Panc1 (cell line): ENCODE data around the gene TRIM22. TPM values are rescaled to one million over a fixed set of nuclear protein-coding genes. Genes with fewer than 3 reads are reported as not detected.
A peak's percentile ranks its signal among the peaks of the same experiment; 100 is the strongest.
"Not testable (repeated sequence)": the region's sequence is repeated elsewhere in the genome, so short reads cannot be mapped to it uniquely, and the experiment has no call there.

Source experiments
- ATAC-seq: fragments of 200-7000 bp; cut with Tn5 transposase; 2 replicates; pipeline ENCODE4 v1.9.1; 2020; ENCODE audit warnings: mild to moderate bottlenecking, moderate library complexity
- BruUV-seq: library from RNA; stranded (reverse); fragments of 400-500 nt; replicated peaks from 2 replicates; lab custom pipeline; 2021; lab: Mats Ljungman, UMichigan
- CTCF ChIA-PET: fragments of 300-600 bp; sonication (Branson Sonifier 250); formaldehyde crosslinking; loops from one replicate; lab custom pipeline; 2022; ENCODE audit warnings: antibody characterized with exemption; lab: Charles Lee
- POLR2A ChIA-PET: fragments of 300-600 bp; sonication (Branson Sonifier 250); formaldehyde crosslinking; loops from one replicate; lab custom pipeline; 2022; ENCODE audit warnings: antibody characterized with exemption; lab: Charles Lee
- DNase-seq: peaks from one replicate; pipeline ENCODE4 v3.0.0-alpha.2; 2010; ENCODE audit warnings: low read depth, low spot score
- H3K27ac ChIP-seq: 2 replicates; pipeline ENCODE4 v1.5.1; 2011; ENCODE audit warnings: mild to moderate bottlenecking, low read length, inconsistent platforms
- H3K27me3 ChIP-seq: fragments of 200-500 bp; sonication (Bioruptor generic); 2 replicates; pipeline ENCODE4 v1.6.0; 2014; ENCODE audit warnings: low read length, inconsistent platforms; ENCODE audit not compliant: control insufficient read depth, insufficient read depth
- H3K36me3 ChIP-seq: fragments of 200-500 bp; sonication (Bioruptor generic); 2 replicates; pipeline ENCODE4 v1.5.1; 2014; ENCODE audit warnings: inconsistent platforms, mild to moderate bottlenecking, low read length, moderate library complexity; ENCODE audit not compliant: control insufficient read depth, insufficient read depth
- H3K4me1 ChIP-seq: 2 replicates; pipeline ENCODE4 v1.5.1; 2011; ENCODE audit warnings: inconsistent platforms, mild to moderate bottlenecking, low read length, moderate library complexity; ENCODE audit not compliant: control insufficient read depth, insufficient read depth
- H3K4me3 ChIP-seq, 2 experiments: 2 replicates each; pipeline ENCODE4 v1.5.1; 2011 to 2012; ENCODE audit warnings: low read depth in 2 of 2, low read length in 2 of 2, mild to moderate bottlenecking in 2 of 2, inconsistent platforms in 1 of 2, moderate library complexity in 1 of 2
- H3K9me3 ChIP-seq: fragments of 200-500 bp; sonication (Bioruptor generic); 2 replicates; pipeline ENCODE4 v1.5.1; 2014; ENCODE audit warnings: low read depth, mild to moderate bottlenecking, inconsistent platforms, low read length, moderate library complexity; ENCODE audit not compliant: control insufficient read depth, insufficient read depth
- CTCF ChIP-seq: fragments of 450-650 bp; IDR thresholded peaks from 2 replicates; pipeline ENCODE4 v1.5.1; 2017; ENCODE audit warnings: mild to moderate bottlenecking
- POLR2AphosphoS5 ChIP-seq: IDR thresholded peaks from 2 replicates; pipeline ENCODE4 v1.6.1; 2012; ENCODE audit warnings: mild to moderate bottlenecking, low read depth, low read length, moderate library complexity
- REST ChIP-seq, 2 experiments: IDR thresholded peaks; 2 replicates each; pipeline ENCODE4 v1.6.1; 2011 to 2012; ENCODE audit warnings: low read depth in 2 of 2, control low read depth in 1 of 2, low read length in 1 of 2, mild to moderate bottlenecking in 1 of 2, moderate library complexity in 1 of 2; ENCODE audit not compliant: insufficient read depth in 1 of 2
- SIN3A ChIP-seq: IDR thresholded peaks from 2 replicates; pipeline ENCODE4 v1.6.1; 2012; ENCODE audit warnings: low read depth, mild to moderate bottlenecking, low read length, moderate library complexity, borderline replicate concordance; ENCODE audit not compliant: insufficient read depth
- TCF7L2 ChIP-seq: IDR thresholded peaks from 2 replicates; pipeline ENCODE4 v1.6.1; 2011; ENCODE audit warnings: mild to moderate bottlenecking, low read depth, low read length, inconsistent platforms
- in situ Hi-C: cut with HindIII; loops from 2 replicates; pipeline ENCODE4 v1.10.0; 2016; ENCODE audit warnings: low sequenced_read_pairs, low pct_unique_long_range_greater_than_20kb
- intact Hi-C: fragments of 100-400 bp; cut with micrococcal nuclease; formaldehyde crosslinking; loops from one replicate; pipeline ENCODE4 v1.10.0; 2022; ENCODE audit not compliant: unreplicated experiment
- total RNA-seq: library from RNA; stranded (reverse); gene quantifications from one replicate; pipeline ENCODE4 v1.2.1, GENCODE V29; 2021; ENCODE audit not compliant: unreplicated experiment

The TRIM22 gene
- total RNA-seq, 1 experiment from 2014 or later: 1.4 TPM

GRCh38 chr11:5655474-5655873 lies 34.1 kb upstream of the TRIM22 start:
- in situ Hi-C loops (no loop called here), intact Hi-C loops (no loop called here)
- Histone ChIP-seq H3K27ac (no peak overlapping the region), H3K9me3 (no peaks in the 10 kb centered on the region), H3K4me1 (no peaks in the 10 kb centered on the region), H3K36me3 (no peaks in the 10 kb centered on the region), H3K27me3 (no peaks in the 10 kb centered on the region), H3K4me3 (no peak overlapping the region)
- no peak for TF ChIP-seq POLR2AphosphoS5
- TF ChIP-seq TCF7L2: no peak
- TF ChIP-seq CTCF: no peak
- TF ChIP-seq REST (IDR thresholded peaks at IDR 0.05; ENCODE audit: insufficient read depth in 1 of 2, low read depth in 2 of 2, low read length in 1 of 2): no peak
- TF ChIP-seq SIN3A: no peak
- POLR2A ChIA-PET: interaction anchor here (0.7 kb wide), 1 partner anchor 104 kb away, joined by 6 read pairs; no protein-coding TSS in a partner anchor
- CTCF ChIA-PET: no interaction called here
- no TSS peak for BruUV-seq
- ATAC-seq (no peak), DNase-seq (no peak)

GRCh38 chr11:5656956-5657355 lies 32.6 kb upstream of the TRIM22 start:
- POLR2A ChIA-PET, ATAC-seq, H3K36me3 ChIP-seq, BruUV-seq, CTCF ChIA-PET, H3K9me3 ChIP-seq, H3K27ac ChIP-seq, H3K27me3 ChIP-seq, in situ Hi-C loops, H3K4me3 ChIP-seq, H3K4me1 ChIP-seq, DNase-seq, intact Hi-C loops: not testable (repeated sequence)

GRCh38 chr11:5658318-5658717 lies 31.3 kb upstream of the TRIM22 start:
- Histone ChIP-seq H3K27ac (no peak overlapping the region), H3K9me3 (no peaks in the 10 kb centered on the region), H3K4me1 (no peaks in the 10 kb centered on the region), H3K4me3 (no peak overlapping the region), H3K27me3 (no peaks in the 10 kb centered on the region), H3K36me3 (no peaks in the 10 kb centered on the region; the same call in 1 of the 2 replicates)
- DNase-seq: no peak
- POLR2A ChIA-PET: no interaction called here
- no peak for TF ChIP-seq SIN3A
- peak; percentile 42; the same call in 1 of the 2 replicates for ATAC-seq
- CTCF ChIA-PET: no interaction called here
- intact Hi-C loops: no loop called here
- in situ Hi-C loops: no loop called here
- no TSS peak for BruUV-seq
